Natural killer cell (primary cell): ENCODE data around the gene ARHGDIG. TPM values are rescaled to one million over a fixed set of nuclear protein-coding genes. Genes with fewer than 3 reads are reported as not detected.

ENCODE experiments used
- ATAC-seq, 3 donors: fragments of 150-1000 bp in 2 of 3; fragments of 200-7000 bp in 1 of 3; cut with Tn5 transposase; 1 replicate in 1 of 3; 2 replicates in 2 of 3; pipeline ENCODE4 v1.10.0; 2021; ENCODE audit warnings: mild to moderate bottlenecking in 2 of 3, moderate library complexity in 2 of 3
- DNase-seq, 2 donors: peaks; one replicate each; pipeline versions ENCODE4 v3.0.0 to v3.0.0-alpha.2; 2013 to 2021; ENCODE audit warnings: mixed read lengths in 1 of 2
- H3K27ac ChIP-seq: one replicate; pipeline ENCODE4 v1.5.1; 2013; ENCODE audit warnings: mild to moderate bottlenecking, low read length
- H3K27me3 ChIP-seq: one replicate; pipeline ENCODE4 v1.6.1; 2013; ENCODE audit warnings: low read length; ENCODE audit not compliant: control insufficient read depth, insufficient read depth
- H3K36me3 ChIP-seq: one replicate; pipeline ENCODE4 v1.6.1; 2013; ENCODE audit warnings: low read length; ENCODE audit not compliant: control insufficient read depth, insufficient read depth
- H3K4me1 ChIP-seq: one replicate; pipeline ENCODE4 v1.6.1; 2013; ENCODE audit warnings: low read length; ENCODE audit not compliant: control insufficient read depth, insufficient read depth
- H3K4me3 ChIP-seq: one replicate; pipeline ENCODE4 v1.5.1; 2013; ENCODE audit warnings: low read length
- H3K9me3 ChIP-seq: one replicate; pipeline ENCODE4 v1.6.1; 2013; ENCODE audit warnings: low read length; ENCODE audit not compliant: control insufficient read depth, insufficient read depth
- H3K27ac Mint-ChIP-seq, 2 donors: one replicate each; pipeline ENCODE4 v1.8.0; 2022; ENCODE audit warnings: mild to moderate bottlenecking in 2 of 2, mixed read lengths in 2 of 2, moderate library complexity in 1 of 2
- H3K27me3 Mint-ChIP-seq, 2 donors: one replicate each; pipeline ENCODE4 v1.8.0; 2022; ENCODE audit warnings: low read depth in 2 of 2, mixed read lengths in 2 of 2
- H3K36me3 Mint-ChIP-seq: one replicate; pipeline ENCODE4 v1.8.0; 2022; ENCODE audit warnings: mixed read lengths
- H3K4me1 Mint-ChIP-seq, 2 donors: one replicate each; pipeline ENCODE4 v1.8.0; 2022; ENCODE audit warnings: mixed read lengths in 2 of 2
- H3K4me3 Mint-ChIP-seq: one replicate; pipeline ENCODE4 v1.8.0; 2022; ENCODE audit warnings: mild to moderate bottlenecking, moderate library complexity, mixed read lengths
- H3K9me3 Mint-ChIP-seq, 2 donors: one replicate each; pipeline ENCODE4 v1.8.0; 2022; ENCODE audit warnings: mixed read lengths in 2 of 2
- WGBS: methylation state at CpG from one replicate; pipeline ENCODE4 v1.1.7; 2013; ENCODE audit warnings: missing lambda C conversion rate; ENCODE audit not compliant: insufficient coverage; 5-methylcytosine and 5-hydroxymethylcytosine counted together
- intact Hi-C: fragments of 100-400 bp; cut with micrococcal nuclease; formaldehyde crosslinking; loops from one replicate; pipeline ENCODE4 v1.14.2; 2022
- total RNA-seq, 4 donors: library from RNA; stranded (reverse); fragments of 120-200 nt in 1 of 4; gene quantifications; one replicate each; pipeline versions ENCODE4 v1.2.3 to v1.2.4, GENCODE V29; 2013 to 2022
- TF ChIP-seq, protein P1 (sequence below): fragments of 200-600 bp; IDR thresholded peaks from one replicate; pipeline ENCODE4 v1.8.0; 2022; ENCODE audit warnings: antibody characterized with exemption

The ARHGDIG gene
- total RNA-seq, 3 donors from 2014 or later (not counting 1 experiment from before 2014, with no cell fraction given), result 0.49 to 1.4 TPM; not detected in 1

DNA sequence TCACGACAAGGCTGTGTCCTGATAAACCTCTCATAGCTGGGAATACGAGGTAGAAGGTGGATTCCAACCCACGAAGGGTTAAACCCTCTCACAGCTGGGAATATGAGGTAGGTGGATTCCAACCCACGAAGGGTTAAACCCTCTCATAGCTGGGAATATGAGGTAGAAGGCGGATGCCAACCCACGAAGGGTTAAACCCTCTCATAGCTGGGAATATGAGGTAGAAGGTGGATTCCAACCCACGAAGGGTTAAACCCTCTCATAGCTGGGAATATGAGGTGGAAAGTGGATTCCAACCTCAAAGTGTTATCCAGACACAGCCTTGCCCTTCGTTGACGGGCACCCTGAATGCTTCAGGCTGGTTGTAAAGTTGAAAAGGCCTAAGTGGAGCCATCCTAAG lies 41.1 kb downstream of the ARHGDIG start:
- H3K27ac Mint-ChIP-seq, result peak overlapping the region; percentile 78 to 96

DNA sequence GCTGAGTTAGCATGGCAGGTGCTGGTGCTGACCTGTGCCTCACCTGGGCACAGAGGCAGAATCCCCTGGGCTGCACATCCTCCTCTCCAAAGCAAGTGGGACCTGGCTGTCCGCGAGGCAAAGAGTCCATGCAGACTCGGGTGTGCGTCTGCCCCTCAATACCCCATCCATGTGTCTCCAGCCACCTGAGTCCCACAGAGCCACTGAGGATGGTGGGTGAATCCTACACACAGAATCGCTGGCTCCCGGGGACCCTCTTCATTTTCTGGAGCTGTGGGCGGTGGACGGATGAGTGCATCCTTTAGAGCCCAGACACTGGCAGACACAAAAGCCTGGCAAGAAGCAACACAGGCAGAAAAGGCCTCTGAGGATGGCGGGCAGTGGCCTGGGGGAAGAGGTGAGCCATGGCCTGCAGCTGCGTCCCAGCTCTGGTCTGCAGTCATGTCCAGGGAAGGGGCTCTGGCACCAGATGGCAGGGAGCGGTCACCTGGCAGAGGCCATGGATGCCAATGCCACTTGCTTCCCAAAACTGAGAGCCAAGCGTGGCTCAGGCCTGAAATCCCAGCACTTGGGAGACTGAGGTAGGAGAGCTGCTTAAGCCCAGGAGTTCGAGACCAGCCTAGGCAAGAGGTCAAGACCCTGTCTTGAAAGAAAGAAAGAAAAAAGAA lies 42.2 kb downstream of the ARHGDIG start:
- intact Hi-C loops, result no loop called here
- no peaks in the 10 kb centered on the region for H3K9me3 ChIP-seq
- H3K27ac ChIP-seq, result no peak overlapping the region
- H3K27me3 ChIP-seq, result no peaks in the 10 kb centered on the region
- H3K9me3 Mint-ChIP-seq, result no peaks in the 10 kb centered on the region
- ATAC-seq (no peak), DNase-seq (no peak)
- 97% methylated on average over 13 of the region's 13 CpGs for WGBS
- peak overlapping the region; percentile 92 to 96 for H3K27ac Mint-ChIP-seq
- H3K36me3 Mint-ChIP-seq, result no peaks in the 10 kb centered on the region
- TF ChIP-seq, protein P1, sequence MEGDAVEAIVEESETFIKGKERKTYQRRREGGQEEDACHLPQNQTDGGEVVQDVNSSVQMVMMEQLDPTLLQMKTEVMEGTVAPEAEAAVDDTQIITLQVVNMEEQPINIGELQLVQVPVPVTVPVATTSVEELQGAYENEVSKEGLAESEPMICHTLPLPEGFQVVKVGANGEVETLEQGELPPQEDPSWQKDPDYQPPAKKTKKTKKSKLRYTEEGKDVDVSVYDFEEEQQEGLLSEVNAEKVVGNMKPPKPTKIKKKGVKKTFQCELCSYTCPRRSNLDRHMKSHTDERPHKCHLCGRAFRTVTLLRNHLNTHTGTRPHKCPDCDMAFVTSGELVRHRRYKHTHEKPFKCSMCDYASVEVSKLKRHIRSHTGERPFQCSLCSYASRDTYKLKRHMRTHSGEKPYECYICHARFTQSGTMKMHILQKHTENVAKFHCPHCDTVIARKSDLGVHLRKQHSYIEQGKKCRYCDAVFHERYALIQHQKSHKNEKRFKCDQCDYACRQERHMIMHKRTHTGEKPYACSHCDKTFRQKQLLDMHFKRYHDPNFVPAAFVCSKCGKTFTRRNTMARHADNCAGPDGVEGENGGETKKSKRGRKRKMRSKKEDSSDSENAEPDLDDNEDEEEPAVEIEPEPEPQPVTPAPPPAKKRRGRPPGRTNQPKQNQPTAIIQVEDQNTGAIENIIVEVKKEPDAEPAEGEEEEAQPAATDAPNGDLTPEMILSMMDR, result no peak
- H3K4me1 Mint-ChIP-seq, result peaks cover 78 to 85% of the 10 kb centered on the region in 2 donors
- no peaks in the 10 kb centered on the region for H3K27me3 Mint-ChIP-seq
- H3K4me3 ChIP-seq, result no peak overlapping the region
- peaks cover 93% of the 10 kb centered on the region for H3K4me1 ChIP-seq
- peaks cover 14% of the 10 kb centered on the region for H3K36me3 ChIP-seq
- H3K4me3 Mint-ChIP-seq, result peak overlapping the region; percentile 79

More for the DNA sequence above, 41.1 kb downstream of the ARHGDIG start:
- peaks cover 18% of the 10 kb centered on the region for H3K36me3 ChIP-seq
- TF ChIP-seq, protein P1, result no peak
- peaks cover 79 to 88% of the 10 kb centered on the region in 2 donors for H3K4me1 Mint-ChIP-seq
- DNase-seq, result peak in 1 of 2 donors; percentile 37
- peaks cover 92% of the 10 kb centered on the region for H3K4me1 ChIP-seq
- no peaks in the 10 kb centered on the region for H3K36me3 Mint-ChIP-seq
- intact Hi-C loops, result no loop called here
- no peaks in the 10 kb centered on the region for H3K9me3 ChIP-seq
- peak overlapping the region; percentile 73 for H3K4me3 Mint-ChIP-seq
- H3K27me3 ChIP-seq, result no peaks in the 10 kb centered on the region
- peak overlapping the region; percentile 16 for H3K27ac ChIP-seq
- no peak for ATAC-seq
- no peaks in the 10 kb centered on the region for H3K27me3 Mint-ChIP-seq
- H3K4me3 ChIP-seq, result no peak overlapping the region
- H3K9me3 Mint-ChIP-seq, result no peaks in the 10 kb centered on the region
- WGBS, result 93% methylated on average over 6 of the region's 9 CpGs

DNA sequence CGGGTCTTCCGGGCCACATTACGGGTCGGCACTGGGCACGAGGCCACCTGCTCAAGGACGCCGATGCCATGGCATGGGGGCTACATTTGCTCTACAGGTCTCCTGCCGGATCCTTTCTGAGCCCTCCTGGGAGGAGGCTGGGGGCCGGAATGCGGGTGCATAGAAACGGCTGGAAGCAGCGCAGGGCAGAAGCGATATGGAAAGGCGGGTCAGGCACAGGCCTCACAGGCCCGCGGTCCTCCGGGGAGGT lies 43.7 kb downstream of the ARHGDIG start:
- H3K27ac Mint-ChIP-seq, result peak overlapping the region; percentile 92 to 96
- H3K9me3 Mint-ChIP-seq, result no peaks in the 10 kb centered on the region
- Histone ChIP-seq H3K27me3 (no peaks in the 10 kb centered on the region), H3K4me3 (no peak overlapping the region), H3K27ac (peak overlapping the region; percentile 83), H3K4me1 (peaks cover 93% of the 10 kb centered on the region), H3K36me3 (peaks cover 3% of the 10 kb centered on the region), H3K9me3 (no peaks in the 10 kb centered on the region)
- DNase-seq (peak; percentile 22 to 30), ATAC-seq (no peak)
- peak overlapping the region; percentile 79 for H3K4me3 Mint-ChIP-seq
- no peaks in the 10 kb centered on the region for H3K36me3 Mint-ChIP-seq
- TF ChIP-seq, protein P1, result no peak
- intact Hi-C loops, result no loop called here
- no peaks in the 10 kb centered on the region for H3K27me3 Mint-ChIP-seq
- peaks cover 68 to 72% of the 10 kb centered on the region in 2 donors for H3K4me1 Mint-ChIP-seq
- 90% methylated on average over 17 of the region's 17 CpGs for WGBS
